Loucy (cell line): Measurements from ENCODE around the gene ADAM22.

ENCODE experiments used
- H2AFZ ChIP-seq: fragments of 200-600 bp; sonication (generic); 2 replicates; pipeline ENCODE4 v1.6.0; 2016; ENCODE audit warnings: antibody characterized with exemption, mild to moderate bottlenecking, low read length, moderate library complexity
- H3F3A ChIP-seq: fragments of 200-600 bp; 2 replicates; pipeline ENCODE4 v1.6.0; 2016; ENCODE audit warnings: antibody characterized with exemption, low read depth, mild to moderate bottlenecking
- H3K27me3 ChIP-seq: fragments of 200-600 bp; sonication (generic); 2 replicates; pipeline ENCODE4 v1.6.1; 2014; ENCODE audit warnings: low read length, mild to moderate bottlenecking; ENCODE audit not compliant: insufficient read depth, poor library complexity, severe bottlenecking
- H3K36me3 ChIP-seq: fragments of 200-600 bp; sonication (generic); 2 replicates; pipeline ENCODE4 v1.6.1; 2016; ENCODE audit warnings: low read length; ENCODE audit not compliant: insufficient read depth
- H3K4me1 ChIP-seq: fragments of 200-600 bp; sonication (generic); 2 replicates; pipeline ENCODE4 v1.5.1; 2014; ENCODE audit warnings: low read length, mild to moderate bottlenecking; ENCODE audit not compliant: insufficient read depth, poor library complexity, severe bottlenecking
- H3K4me2 ChIP-seq: fragments of 200-600 bp; sonication (generic); 2 replicates; pipeline ENCODE4 v1.6.0; 2014; ENCODE audit warnings: antibody characterized with exemption, low read length, low read depth, mild to moderate bottlenecking; ENCODE audit not compliant: poor library complexity, severe bottlenecking
- H3K4me3 ChIP-seq: fragments of 200-600 bp; sonication (generic); 2 replicates; pipeline ENCODE4 v1.5.1; 2014; ENCODE audit warnings: low read length, mild to moderate bottlenecking, mixed read lengths; ENCODE audit not compliant: poor library complexity, severe bottlenecking
- H3K79me2 ChIP-seq: fragments of 200-600 bp; sonication (generic); 2 replicates; pipeline ENCODE4 v1.6.1; 2014; ENCODE audit warnings: low read length; ENCODE audit not compliant: insufficient read depth
- H3K9ac ChIP-seq: fragments of 200-600 bp; sonication (generic); 2 replicates; pipeline ENCODE4 v1.6.0; 2014; ENCODE audit warnings: mild to moderate bottlenecking, low read depth, low read length, moderate library complexity; ENCODE audit not compliant: poor library complexity, severe bottlenecking
- H3K9me2 ChIP-seq: fragments of 200-600 bp; sonication (generic); replicated peaks from 2 replicates; pipeline ENCODE4 v1.6.1; 2016; ENCODE audit warnings: low read depth, low read length, mixed read lengths
- H3K9me3 ChIP-seq: fragments of 200-600 bp; sonication (generic); 2 replicates; pipeline ENCODE4 v1.6.1; 2014; ENCODE audit warnings: mild to moderate bottlenecking, antibody characterized with exemption, low read length, low read depth; ENCODE audit not compliant: insufficient read depth
- H4K20me1 ChIP-seq: fragments of 200-600 bp; sonication (generic); 2 replicates; pipeline ENCODE4 v1.6.0; 2014; ENCODE audit warnings: antibody characterized with exemption, low read length, mild to moderate bottlenecking; ENCODE audit not compliant: insufficient read depth, poor library complexity, severe bottlenecking
- EZH2phosphoT487 ChIP-seq: fragments of 200-600 bp; IDR thresholded peaks from 2 replicates; pipeline ENCODE4 v1.6.1; 2018; ENCODE audit warnings: antibody characterized with exemption, mild to moderate bottlenecking, moderate library complexity, borderline replicate concordance
- TF ChIP-seq, protein P1 (sequence below): fragments of 200-600 bp; sonication (generic); conservative IDR thresholded peaks from 2 replicates; pipeline ENCODE4 v1.5.1; 2014; ENCODE audit warnings: mild to moderate bottlenecking, antibody characterized with exemption, low read length

ADAM22 gene

GRCh38 chr7:88140947-88141346, 206.9 kb downstream of the ADAM22 start:
- peaks cover 2% of the 10 kb centered on the region; the same call in 1 of the 2 replicates for H3K36me3 ChIP-seq
- no peaks in the 10 kb centered on the region for H4K20me1 ChIP-seq
- H3K79me2 ChIP-seq = no peaks in the 10 kb centered on the region
- H3K4me2 ChIP-seq = no peak overlapping the region
- H3K4me3 ChIP-seq = no peak overlapping the region
- no peak overlapping the region for H3K9ac ChIP-seq
- H2AFZ ChIP-seq = no peak overlapping the region
- H3K27me3 ChIP-seq = no peaks in the 10 kb centered on the region
- no peak for TF ChIP-seq EZH2phosphoT487
- TF ChIP-seq, protein P1, sequence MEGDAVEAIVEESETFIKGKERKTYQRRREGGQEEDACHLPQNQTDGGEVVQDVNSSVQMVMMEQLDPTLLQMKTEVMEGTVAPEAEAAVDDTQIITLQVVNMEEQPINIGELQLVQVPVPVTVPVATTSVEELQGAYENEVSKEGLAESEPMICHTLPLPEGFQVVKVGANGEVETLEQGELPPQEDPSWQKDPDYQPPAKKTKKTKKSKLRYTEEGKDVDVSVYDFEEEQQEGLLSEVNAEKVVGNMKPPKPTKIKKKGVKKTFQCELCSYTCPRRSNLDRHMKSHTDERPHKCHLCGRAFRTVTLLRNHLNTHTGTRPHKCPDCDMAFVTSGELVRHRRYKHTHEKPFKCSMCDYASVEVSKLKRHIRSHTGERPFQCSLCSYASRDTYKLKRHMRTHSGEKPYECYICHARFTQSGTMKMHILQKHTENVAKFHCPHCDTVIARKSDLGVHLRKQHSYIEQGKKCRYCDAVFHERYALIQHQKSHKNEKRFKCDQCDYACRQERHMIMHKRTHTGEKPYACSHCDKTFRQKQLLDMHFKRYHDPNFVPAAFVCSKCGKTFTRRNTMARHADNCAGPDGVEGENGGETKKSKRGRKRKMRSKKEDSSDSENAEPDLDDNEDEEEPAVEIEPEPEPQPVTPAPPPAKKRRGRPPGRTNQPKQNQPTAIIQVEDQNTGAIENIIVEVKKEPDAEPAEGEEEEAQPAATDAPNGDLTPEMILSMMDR = no peak
- no peaks in the 10 kb centered on the region for H3K9me3 ChIP-seq
- H3K9me2 ChIP-seq = no peaks in the 10 kb centered on the region
- H3F3A ChIP-seq = no peaks in the 10 kb centered on the region
- H3K4me1 ChIP-seq = no peaks in the 10 kb centered on the region

- Histone ChIP-seq H3K4me3 (no peak overlapping the region), H3K79me2 (no peaks in the 10 kb centered on the region), H2AFZ (no peak overlapping the region), H3F3A (no peaks in the 10 kb centered on the region), H4K20me1 (no peaks in the 10 kb centered on the region), H3K9me2 (no peaks in the 10 kb centered on the region), H3K4me2 (no peak overlapping the region), H3K9me3 (no peaks in the 10 kb centered on the region), H3K27me3 (no peaks in the 10 kb centered on the region), H3K9ac (no peak overlapping the region), H3K4me1 (no peaks in the 10 kb centered on the region), H3K36me3 (peaks cover 7% of the 10 kb centered on the region; the same call in 1 of the 2 replicates)
- TF ChIP-seq EZH2phosphoT487 = no peak
- TF ChIP-seq, protein P1 = no peak
Observed at GRCh38 chr7:88141479-88141878, 207.4 kb downstream of the ADAM22 start.

DNA sequence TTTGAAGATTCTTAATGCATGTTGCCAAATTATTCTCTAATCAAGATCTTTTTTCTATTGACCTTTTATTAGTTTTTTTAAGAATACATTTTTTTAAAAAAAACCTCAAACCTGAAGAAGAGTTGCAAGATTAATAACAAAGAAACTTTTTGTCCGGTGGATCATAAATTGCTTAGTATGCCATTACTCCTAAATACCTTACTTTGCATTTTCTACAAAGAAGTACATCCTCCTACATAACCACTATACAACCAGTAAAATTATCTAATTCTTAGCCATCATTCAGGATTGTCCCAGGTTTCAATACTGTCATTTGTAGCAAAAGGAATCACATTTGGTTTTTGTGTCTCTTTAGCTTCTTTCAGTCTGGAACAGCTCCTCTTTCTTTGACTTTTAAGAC, 207.9 kb downstream of the ADAM22 start:
- H3K4me2 ChIP-seq = no peak overlapping the region

More for the DNA sequence above, 207.9 kb downstream of the ADAM22 start:
- H3F3A ChIP-seq = no peaks in the 10 kb centered on the region
- TF ChIP-seq, protein P1 = no peak
- no peak for TF ChIP-seq EZH2phosphoT487
- no peak overlapping the region for H3K9ac ChIP-seq
- H3K4me3 ChIP-seq = no peak overlapping the region
- H3K9me3 ChIP-seq = no peaks in the 10 kb centered on the region
- no peaks in the 10 kb centered on the region for H3K9me2 ChIP-seq
- H4K20me1 ChIP-seq = no peaks in the 10 kb centered on the region
- H2AFZ ChIP-seq = no peak overlapping the region
- H3K4me1 ChIP-seq = no peaks in the 10 kb centered on the region
- H3K27me3 ChIP-seq = no peaks in the 10 kb centered on the region
- H3K79me2 ChIP-seq = no peaks in the 10 kb centered on the region
- peaks cover 12% of the 10 kb centered on the region; the same call in 1 of the 2 replicates for H3K36me3 ChIP-seq
